HL-60/S4 treated with retinoic acid at 250 ng/mL for 4 days and 3 days (cell line): ENCODE data around the gene OR2V1.
"Not testable (repeated sequence)": the region's sequence is repeated elsewhere in the genome, so short reads cannot be mapped to it uniquely, and the experiment has no call there.

ENCODE experiments used
- in situ Hi-C: fragments of 300-500 bp; cut with MboI; formaldehyde crosslinking; loops from 2 replicates; pipeline ENCODE4 v1.7.0; 2022; ENCODE audit warnings: low sequenced_read_pairs

OR2V1 gene

DNA sequence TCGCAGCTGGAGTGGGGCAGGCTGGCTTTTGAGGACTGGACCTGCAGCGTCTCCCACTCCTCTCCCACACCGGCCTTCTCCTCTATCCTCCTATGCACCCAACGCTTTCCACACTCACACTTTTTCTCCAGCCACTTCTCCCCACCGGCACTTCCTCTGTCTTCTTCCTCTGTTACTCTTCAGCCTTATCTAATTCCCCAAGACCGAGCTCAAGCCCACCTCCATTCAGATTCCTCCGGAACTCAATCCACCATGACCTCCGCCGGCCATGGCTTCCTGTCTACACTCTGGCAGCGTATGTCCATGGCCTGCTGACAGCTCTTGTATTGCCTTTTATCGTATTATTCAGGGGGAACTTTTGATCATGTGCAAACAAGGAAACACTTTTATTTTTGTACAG is 545 bp upstream of the OR2V1 start:
- in situ Hi-C loops: no loop called here

DNA sequence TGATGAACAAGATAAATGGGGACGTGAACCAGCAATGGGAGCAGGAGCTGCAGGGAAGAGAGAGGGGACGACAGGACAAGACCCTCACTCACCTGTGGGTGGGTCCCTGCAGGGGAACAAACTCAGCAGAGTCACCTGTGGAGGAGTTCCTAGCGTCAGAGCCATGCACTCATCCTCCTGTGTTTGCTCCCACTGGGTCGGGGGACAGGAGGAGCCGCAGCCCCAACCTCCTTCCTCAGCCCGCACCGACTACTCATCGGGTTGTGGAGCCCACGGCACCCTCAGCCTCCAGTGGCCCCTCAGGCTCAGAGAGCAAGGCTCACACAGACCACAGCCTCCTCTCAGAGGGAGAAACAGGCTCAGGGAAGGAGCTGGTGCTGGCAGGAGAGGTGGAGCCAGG is 888 bp downstream of the OR2V1 start:
- in situ Hi-C loops: not testable (repeated sequence)

DNA sequence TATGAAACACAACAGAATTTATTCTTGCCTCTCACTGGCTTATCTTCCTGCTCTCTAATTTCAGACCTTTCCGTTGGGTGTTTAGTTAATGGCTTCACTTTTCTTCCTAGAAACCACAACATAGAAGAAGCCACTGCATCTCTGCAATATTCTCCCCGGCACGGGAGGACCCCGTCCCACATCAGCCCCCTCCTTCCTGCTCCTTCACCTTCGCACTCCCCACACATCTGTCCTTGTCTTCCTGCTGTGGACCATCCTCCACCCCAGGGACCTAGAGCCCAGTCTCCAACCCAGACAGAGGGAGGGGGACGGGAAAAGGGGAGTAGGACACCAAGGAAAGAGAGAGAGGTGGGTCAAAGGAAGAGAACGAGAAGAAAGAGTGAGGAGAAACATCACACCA is 1.4 kb downstream of the OR2V1 start:
- in situ Hi-C loops: no loop called here

DNA sequence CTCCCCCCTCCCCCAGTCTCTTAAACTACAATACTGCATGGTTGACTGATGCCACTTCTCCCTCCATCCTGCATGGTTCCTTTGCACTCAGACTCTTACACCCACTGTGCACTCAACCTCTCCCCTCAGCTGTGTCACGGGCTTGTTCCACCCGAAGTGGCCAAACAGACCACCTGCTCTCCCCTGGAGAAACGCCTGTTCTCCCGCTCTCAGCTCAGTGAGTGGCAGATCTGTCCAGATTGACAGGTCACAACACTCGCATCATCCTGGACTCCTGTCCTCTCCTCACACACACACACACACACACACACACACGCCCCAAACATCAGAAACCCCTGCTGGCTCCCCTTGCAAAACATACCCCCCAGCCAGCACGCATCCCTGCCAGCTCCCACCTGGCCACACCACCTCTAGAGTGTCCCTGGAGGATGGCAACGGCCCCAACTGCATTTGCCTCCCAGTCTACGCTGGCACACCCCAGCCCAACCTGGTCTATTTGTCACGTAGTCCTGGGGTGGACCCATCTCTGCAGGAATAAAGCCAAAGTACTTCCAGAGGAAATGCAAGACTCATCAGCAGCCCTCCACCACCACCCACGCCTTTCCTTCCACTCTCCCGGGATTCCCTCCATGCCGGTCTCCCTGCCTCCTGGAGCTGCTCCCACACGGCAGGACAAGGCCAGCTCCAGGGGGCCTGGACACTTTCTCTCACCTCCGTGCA is 2.9 kb downstream of the OR2V1 start:
- in situ Hi-C loops: no loop called here

DNA sequence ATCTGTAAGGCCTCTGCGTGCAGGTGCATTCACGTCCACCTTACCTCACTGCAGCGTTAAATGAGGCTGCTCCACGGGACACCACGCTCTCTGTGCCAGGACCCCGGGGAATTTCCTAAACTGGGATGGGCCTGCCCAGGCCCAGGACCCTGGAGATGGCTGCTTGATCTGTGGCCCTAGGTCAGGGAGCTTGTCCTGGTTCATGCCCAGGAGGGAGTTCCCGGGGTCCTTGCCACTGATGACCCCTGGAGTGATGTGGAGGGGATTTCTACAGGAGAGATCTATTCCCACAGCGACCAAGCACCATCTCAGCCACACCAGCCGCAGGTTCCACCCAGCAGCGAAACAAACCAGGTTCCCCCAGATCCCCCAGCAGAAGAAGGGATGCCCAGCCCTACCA is 3.5 kb downstream of the OR2V1 start:
- in situ Hi-C loops: no loop called here

DNA sequence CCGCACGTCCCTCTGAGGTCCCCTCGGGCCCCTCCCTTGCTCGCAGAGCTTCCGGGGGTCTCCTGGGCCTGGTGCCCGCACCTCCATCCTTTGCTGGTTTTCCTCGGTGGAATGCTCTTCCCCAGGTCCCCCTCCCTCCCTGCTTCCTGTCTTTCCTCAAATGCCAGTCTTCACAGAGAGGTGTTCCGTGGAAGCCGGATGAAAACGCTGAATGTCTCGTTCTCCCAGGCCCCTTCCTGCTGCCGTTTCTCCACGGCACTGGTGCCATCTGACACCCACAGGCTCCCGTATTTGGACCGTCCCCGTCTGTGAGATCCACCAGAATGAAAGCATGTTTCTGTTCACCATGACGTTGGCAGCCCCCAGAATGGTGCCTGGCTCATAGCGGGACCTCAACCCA is 4.1 kb downstream of the OR2V1 start:
- in situ Hi-C loops: no loop called here

DNA sequence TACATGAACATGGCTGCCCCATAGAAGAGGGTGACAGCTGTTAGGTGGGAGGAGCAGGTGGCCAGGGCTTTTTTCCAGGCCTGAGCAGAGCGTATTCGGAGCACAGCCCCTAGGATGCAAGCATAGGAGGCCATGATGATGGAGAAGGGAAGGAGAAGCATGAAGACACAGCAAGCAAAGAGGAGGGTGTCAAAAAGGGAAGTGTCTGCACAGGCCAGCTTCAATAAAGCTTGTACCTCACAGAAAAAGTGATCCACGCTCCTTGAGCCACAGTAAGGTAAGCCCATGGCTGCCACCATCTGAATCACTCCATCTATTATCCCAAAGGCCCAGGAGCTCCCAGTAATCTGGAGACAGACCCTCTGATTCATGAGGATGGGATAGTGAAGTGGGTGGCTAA is 6.4 kb downstream of the OR2V1 start:
- in situ Hi-C loops: no loop called here

DNA sequence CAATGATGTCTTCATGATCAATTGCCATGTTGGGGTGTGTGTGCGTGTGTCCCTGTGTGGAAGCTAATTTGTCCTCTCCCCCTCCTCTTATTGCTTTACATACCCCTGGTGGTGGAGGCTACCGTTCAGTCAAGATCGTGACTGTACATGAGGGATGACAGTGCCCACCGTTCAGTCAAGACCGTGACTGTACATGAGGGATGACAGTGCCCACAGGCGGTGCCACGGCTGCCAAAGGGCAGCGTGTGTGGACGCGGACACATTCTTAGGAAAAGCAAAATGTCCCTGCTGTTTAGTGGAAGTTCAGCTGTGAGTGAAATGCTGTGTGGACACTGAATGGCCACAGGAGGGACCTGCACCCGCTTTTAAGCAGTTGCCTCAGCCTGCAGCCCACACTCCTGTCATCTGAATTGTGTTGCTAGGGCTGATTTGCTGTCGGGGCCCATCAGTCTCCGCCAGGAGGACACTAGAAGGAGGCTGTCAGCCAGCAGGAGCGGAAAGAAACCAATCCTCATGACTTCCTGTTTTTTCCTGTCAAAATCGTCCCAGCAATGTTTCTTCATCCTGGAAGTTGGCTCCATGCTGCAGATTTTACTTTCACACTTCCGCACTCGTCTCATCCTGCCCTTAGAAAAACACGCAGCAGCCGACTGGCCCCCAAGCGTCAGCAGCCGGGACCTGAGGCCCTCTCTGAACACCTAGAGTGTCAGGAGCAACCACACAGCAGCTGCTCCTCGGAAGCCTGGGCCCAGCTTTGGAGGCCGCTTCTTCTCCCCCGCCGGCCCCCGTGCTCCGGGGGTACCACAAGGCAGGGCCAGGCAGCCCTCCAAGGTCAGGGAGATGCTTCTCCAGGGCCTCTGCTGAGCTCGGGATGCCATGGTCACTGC is 9.1 kb downstream of the OR2V1 start:
- in situ Hi-C loops: no loop called here

DNA sequence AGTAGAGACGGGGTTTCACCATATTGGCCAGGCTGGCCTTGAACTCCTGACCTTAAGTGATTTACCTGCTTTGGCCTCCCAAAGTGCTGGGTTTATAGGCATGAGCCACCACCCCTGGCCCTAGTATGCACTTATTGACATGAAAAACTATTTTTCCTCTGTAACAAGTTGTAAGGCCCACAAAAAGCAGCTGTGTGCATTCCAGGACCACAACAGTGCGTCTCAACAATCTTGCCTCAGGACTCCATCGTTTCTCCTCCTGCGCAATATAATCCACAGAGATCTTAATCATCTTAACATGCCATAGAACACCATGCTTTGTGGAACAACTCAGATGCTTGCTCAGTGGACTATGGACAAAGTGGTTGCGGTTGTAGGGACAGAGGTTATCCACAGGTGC is 10.2 kb downstream of the OR2V1 start:
- in situ Hi-C loops: no loop called here

DNA sequence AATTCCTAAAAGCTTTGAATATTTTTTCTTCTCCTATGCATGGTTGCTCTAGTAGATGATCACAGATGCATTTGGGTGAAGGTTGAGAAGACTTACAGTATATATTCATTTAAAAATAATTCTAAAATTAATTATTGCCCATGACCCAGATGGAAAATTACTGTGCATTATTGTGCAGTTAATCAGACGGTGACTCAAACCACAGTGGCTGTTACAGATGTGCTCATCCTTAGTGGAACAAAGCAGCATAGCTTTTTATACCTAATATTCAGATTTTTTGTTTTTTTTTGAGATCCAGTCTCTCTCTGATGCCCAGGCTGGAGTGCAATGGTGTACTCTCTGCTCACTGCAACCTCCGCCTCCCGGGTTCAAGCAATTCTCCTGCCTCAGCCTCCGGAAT is 10.7 kb downstream of the OR2V1 start:
- in situ Hi-C loops: no loop called here

DNA sequence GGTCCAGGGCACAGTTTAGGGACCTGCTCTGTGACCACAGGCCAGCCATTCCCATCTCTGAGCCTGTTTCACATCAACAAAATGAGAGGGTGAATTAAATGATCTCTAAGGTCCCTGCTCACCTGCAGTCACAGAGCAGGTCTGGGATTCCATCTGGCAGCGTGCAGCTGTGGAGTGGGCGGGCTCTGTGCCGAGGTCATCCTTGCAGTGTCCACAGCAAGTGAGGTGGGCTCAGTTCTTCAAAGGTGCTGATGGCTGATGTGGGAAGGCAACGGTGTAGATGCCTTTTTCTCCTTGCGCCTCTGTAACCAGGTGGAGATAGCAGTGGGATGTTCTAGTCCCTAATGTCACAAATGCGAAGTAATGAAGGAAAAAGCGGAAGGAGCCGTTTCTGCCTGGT is 11.9 kb downstream of the OR2V1 start:
- in situ Hi-C loops: no loop called here

DNA sequence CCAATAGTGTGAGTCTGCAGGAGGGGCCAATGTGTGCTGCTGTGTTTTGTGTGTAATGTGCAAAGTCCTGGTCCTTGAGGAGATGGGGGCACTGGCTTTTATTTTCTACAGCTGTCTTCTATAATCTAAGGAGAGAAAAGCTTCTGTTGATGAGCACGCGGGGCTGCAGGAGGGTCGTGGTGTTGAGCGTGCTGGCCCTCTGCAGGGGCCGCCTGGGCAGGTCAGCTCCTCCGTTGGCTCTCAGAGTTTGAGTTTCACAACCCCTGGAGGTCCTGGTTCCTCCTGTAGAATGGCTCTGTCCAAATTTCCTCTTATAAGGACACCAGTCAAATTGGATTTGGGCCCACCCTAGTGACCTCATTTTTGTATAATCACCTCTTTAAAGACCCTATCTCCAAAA is 12.6 kb downstream of the OR2V1 start:
- in situ Hi-C loops: no loop called here

DNA sequence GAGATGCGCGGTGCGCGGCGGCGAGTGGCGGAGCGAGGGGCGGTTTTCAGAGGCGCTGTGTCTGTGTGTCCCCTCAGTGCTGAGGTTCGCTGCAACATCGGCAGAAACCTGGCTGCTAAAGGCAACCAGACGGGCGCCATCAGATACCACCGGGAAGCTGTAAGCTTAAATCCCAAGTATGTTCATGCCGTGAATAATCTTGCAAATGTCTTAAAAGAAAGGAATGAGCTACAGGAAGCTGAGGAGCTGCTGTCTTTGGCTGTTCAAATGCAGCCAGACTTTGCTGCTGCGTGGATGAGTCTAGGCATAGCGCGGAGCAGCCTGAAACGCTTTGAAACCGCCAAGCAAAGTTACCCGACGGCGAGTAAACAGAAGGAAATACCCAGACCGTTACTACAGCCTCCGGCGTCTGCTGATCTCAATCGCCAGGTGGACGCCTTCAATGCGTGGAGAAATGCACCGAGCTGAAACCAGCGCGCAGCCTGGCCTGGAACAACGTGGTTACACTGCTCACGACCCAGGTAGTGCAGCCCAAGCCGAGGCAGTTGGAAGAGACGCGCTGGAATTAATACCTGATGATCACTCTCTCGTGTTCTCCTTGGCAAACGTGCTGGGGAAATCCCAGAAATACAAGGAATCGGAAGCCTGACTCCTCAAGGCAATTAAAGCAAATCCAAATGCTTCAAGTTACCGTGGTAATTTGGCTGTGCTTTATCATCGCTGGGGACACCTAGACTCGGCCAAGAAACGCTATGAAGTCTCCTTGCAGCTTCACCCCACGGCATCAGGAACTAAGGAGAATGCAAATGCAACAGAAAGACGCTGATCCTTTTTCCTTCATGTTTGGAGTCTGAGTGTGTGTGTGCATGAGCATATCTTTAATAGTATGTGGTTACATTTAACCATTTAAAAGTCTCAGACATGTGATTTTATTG is 15.9 kb downstream of the OR2V1 start:
- in situ Hi-C loops: no loop called here

DNA sequence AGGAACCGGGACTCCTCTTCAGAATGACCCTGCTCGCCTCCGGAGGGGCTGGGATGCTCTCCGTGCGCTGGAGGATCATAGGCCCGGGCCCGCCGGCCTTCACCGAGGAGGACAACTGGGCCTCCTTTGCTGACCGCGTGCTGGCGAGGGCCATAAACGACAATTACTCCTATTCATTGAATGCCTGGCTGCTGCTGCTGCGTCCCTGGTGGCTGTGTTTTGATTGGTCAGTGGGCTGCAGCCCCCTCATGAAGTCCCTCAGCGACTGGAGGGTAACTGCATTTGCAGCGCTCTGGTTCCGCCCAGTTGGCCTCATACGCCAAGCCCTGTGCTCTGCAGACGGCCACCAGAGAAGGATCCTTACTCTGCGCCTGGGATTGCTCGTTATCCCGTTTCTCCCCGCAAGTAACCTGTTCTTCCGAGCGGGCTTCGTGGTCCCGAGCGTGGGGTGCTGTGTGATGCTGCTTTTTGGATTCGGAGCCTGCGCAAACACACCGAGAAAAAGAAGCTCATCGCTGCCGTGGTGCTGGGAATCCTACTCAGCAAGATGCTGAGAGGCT is 16.6 kb downstream of the OR2V1 start:
- in situ Hi-C loops: no loop called here

DNA sequence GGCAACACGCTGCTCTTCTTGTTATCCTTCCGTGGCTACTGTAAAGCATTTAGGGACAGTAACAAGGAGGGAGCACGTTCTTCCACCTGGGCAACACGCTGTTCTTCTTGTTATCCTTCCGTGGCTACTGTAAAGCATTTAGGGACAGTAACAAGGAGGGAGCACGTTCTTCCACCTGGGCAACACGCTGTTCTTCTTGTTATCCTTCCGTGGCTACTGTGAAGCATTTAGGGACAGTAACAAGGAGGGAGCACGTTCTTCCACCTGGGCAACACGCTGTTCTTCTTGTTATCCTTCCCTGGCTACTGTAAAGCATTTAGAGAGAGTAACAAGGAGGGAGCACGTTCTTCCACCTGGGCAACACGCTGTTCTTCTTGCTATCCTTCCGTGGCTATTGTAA is 17.4 kb downstream of the OR2V1 start:
- in situ Hi-C loops: not testable (repeated sequence)

DNA sequence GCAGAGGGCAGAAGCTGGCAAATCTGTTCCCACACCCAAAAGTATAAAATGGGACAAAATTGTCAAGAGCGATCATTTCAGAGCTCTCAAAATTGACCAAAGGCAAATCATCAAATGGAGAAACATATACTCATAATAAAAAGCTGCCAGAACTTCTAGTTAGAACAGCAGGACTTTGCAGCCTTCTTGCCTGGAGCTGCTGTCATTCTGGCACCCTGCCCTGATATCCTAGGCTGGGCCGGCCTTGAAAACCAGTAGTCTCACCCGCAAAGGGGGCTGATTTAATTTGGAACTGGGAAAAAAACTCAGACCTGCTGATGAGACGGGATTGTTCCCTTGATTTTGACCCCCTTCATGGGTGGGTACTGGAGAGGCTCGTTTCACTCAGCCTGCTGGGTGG is 18.5 kb downstream of the OR2V1 start:
- in situ Hi-C loops: no loop called here

DNA sequence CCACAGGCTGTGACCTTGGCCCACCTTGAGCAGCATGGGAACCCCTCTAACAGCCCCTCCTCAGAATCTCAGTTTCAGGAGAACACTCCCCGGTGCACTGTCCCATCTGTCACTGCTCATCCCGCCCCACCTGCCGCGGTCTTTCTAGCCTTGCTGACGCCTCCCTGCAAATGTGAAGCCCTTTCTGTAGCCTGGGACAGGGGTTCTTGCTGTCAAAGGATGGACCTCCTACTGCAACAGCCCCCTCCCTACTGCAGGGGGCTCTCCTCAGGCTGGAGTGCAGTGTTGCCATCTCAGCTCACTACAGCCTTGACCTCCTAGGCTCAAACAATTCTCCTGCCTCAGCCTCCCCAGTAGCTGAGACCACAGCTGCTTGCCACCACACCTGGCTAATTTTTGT is 20.0 kb downstream of the OR2V1 start:
- in situ Hi-C loops: no loop called here

DNA sequence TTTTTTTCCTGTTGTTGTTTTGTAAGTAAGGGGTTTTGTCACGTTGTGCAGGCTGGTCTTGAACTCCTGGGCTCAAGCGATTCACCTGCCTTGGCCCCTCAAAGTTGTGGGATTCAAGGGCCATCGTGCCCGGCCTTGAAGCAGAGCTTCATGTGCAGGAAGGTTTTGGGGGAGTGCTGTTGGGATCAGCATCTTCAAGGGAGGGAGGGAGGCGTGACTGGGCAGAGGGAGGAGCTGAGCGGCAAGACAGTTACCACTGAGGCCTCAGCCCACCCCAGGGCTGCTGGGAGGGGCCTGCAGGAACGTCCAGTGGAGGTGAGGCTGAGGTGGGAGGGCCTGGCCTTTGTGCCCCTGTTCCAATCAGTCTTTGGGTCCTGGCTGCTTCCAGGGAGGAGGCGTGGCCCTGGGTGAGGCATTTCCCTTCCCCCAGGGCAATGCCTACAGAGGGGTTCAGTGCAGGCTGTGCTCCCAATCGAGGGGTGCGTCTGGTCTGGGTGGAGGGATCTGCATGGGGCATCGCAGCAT is 21.4 kb downstream of the OR2V1 start:
- in situ Hi-C loops: no loop called here

DNA sequence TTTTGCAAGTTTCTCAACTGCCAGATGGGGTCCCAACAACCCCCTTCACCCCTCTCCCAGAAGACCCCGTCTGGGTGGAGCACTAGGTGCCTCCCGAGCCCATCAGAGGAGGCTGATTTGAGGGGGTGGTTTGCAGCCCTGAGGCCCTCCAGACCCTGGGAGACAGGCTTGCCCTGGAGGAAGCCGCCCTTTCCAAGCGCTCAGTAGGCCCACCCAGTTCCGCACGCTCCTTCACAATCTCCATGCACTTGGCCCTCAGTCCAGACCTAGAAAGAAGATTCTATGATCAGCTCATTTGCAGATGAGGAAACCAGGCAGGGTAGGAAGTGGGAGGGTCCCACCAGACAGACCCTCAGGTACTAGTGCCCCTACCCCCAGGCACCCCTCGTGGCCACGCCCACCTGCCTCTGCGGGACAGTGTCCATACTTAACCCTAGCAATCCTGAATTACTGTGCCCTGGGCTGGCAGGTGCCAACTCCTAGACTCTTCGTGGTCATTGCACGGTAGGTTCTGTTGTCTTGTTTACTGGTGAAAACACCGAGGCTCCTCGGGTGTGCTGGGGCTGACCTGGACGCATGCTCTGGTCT is 22.3 kb downstream of the OR2V1 start:
- in situ Hi-C loops: no loop called here

DNA sequence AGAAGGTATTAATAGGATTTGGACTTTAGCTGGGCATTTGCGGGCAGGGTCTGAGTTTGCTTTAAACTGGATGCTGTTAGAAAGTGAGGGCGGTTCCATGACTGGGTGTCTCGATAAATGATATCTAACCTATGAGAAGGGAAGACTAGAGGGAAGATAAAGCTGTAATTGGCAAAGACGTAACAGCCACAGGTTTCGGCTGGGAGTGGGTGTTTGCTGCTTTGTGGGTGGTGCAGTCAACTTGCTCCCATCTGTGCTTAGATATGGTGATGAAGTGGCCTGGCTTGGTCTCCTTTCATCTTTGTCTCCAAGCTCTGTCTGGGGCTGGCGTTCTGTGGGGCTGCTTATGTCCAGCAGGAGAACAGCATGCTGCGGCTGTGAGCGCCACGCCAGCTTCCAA is 23.3 kb downstream of the OR2V1 start:
- in situ Hi-C loops: no loop called here
